Upper lobe of left lung (tissue), 4 donors: Measurements from ENCODE around the gene ZIC1.

Experiments used
- CTCF ChIP-seq, 6 experiments: fragments of 450-650 bp in 4 of 6; fragments of 200-600 bp in 2 of 6; sonication (generic) in 2 of 6; IDR thresholded peaks; one replicate each; pipeline ENCODE4 v1.5.1; 2016 to 2019; ENCODE audit warnings: antibody characterized with exemption in 6 of 6
- POLR2A ChIP-seq, 4 donors: fragments of 450-650 bp; IDR thresholded peaks; one replicate each; pipeline ENCODE4 v1.5.1; 2016 to 2017; ENCODE audit warnings: antibody characterized with exemption in 4 of 4, mild to moderate bottlenecking in 2 of 4
- POLR2AphosphoS5 ChIP-seq, 2 donors: sonication (generic); formaldehyde crosslinking; IDR thresholded peaks; one replicate each; pipeline ENCODE4 v1.5.1; 2017; ENCODE audit warnings: antibody characterized with exemption in 2 of 2

GRCh38 chr3:147421184-147421912 is 12.2 kb downstream of the ZIC1 start:
- TF ChIP-seq CTCF (IDR thresholded peaks at IDR 0.05) (no peak), POLR2AphosphoS5 (IDR thresholded peaks at IDR 0.05) (no peak), POLR2A (IDR thresholded peaks at IDR 0.05) (no peak)
